CD1c-positive myeloid dendritic cell (primary cell): ENCODE results near the gene SVOPL.
"Not testable (repeated sequence)": the region's sequence is repeated elsewhere in the genome, so short reads cannot be mapped to it uniquely, and the experiment has no call there.

Experiments
- DNase-seq: peaks from one replicate; pipeline ENCODE4 v3.0.0-alpha.2; 2016; ENCODE audit errors: extremely low spot score

The SVOPL gene

DNA sequence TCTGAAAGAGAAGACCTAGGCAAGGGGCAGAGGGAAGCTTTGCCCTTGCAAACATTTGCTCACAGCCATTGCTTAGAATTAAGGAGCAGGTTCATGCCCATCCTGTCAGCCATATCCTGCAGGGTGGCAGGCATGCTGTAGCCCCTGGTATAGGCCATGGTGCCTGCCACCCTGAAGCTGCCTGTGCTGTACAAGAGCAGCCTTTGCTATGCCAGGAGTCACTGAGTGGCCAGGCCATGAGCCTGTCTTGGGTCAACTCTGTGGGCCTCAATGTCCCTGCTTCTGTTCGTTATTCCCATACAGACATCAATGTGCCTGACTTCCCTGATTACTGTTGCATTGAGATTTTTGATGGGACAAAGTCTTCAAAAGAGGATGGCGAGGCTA, 368 bp upstream of the SVOPL start:
- DNase-seq = no peak

GRCh38 chr7:138699661-138700060, 1.5 kb downstream of the SVOPL start:
- DNase-seq = no peak

GRCh38 chr7:138698281-138698680, 2.9 kb downstream of the SVOPL start:
- no peak for DNase-seq

- no peak for DNase-seq
These were observed 3.5 kb downstream of the SVOPL start for GRCh38 chr7:138697535-138698182.

DNA sequence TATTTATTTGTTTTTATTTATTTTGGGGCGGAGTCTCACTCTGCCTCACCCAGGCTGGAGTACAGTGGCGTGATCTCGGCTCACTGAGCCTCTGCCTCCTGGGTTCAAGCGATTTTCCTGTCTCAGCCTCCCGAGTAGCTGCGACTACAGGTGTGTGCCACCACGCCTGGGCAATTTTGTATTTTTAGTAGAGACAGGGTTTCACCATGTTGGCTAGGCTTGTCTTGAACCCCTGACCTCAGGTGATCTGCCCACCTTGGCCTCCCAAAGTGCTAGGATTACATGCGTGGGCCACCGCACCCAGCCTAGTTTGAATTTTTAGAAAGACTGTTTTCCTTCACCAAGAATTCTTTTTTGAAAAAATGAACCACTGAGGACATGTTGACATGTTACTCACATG, 5.4 kb downstream of the SVOPL start:
- DNase-seq = not testable (repeated sequence)

DNA sequence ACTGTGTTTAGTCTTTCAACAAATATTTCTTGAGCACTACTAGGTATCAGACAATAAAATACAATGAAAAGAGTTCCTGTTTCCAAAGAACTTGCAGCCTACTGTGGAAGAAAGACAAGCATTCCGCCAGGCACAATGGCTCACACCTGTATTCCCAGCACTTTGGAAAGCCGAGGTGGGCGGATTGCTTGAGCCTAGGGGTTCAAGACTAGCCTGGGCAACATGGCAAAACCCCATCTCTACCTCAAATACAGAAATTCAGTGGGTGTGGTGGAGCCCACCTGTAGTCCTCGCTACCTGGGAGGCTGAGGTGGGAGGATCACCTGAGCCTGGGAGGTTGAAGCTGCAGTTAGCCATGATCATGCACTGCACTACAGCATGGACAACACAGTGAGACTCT, 6.1 kb downstream of the SVOPL start:
- no peak for DNase-seq

DNA sequence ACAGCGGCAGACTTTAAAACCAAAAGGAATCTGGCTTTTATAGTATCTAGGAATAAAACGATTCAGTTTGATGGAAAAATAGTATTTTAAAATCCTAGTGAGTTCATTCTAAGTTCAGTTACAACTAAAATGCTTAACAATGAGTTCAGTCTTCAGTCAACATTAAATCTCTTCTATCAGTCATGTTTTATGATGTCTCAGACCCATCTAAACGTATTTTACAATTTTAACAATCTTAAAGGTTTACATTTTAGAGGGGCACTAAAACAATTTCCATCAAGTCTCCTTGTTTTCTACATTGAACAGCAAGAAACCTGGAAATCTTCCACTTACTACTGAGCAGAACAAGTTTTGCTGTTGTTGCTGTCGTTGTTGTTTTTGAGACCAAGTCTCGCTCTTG, 10.0 kb downstream of the SVOPL start:
- DNase-seq = no peak

GRCh38 chr7:138690495-138690894, 10.7 kb downstream of the SVOPL start:
- DNase-seq = no peak

GRCh38 chr7:138688037-138688436, 13.1 kb downstream of the SVOPL start:
- not testable (repeated sequence) for DNase-seq

DNA sequence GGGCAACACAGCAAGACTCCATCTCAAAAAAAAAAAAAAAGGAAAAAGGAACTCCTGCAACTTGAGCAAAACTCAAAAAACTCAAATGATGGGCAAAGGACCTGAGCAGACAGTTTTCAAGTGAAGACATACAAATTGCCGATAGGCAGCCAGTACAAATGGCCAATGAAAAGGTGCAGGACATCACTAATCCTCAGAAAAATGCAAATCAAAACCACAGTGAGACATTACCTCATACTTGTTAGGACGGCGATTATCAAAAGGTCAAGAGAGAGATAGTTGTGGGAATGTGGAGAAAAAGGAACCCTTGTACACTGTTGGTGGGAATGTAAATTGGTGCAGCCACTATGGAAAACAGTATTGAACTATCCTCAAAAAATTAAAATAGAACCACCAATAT, 16.8 kb downstream of the SVOPL start:
- no peak for DNase-seq

- no peak for DNase-seq
These were observed 21.4 kb downstream of the SVOPL start for GRCh38 chr7:138679793-138680192.

- no peak for DNase-seq
These were observed 30.6 kb downstream of the SVOPL start for GRCh38 chr7:138670594-138670993.

GRCh38 chr7:138669364-138669763, 31.8 kb downstream of the SVOPL start:
- no peak for DNase-seq

DNA sequence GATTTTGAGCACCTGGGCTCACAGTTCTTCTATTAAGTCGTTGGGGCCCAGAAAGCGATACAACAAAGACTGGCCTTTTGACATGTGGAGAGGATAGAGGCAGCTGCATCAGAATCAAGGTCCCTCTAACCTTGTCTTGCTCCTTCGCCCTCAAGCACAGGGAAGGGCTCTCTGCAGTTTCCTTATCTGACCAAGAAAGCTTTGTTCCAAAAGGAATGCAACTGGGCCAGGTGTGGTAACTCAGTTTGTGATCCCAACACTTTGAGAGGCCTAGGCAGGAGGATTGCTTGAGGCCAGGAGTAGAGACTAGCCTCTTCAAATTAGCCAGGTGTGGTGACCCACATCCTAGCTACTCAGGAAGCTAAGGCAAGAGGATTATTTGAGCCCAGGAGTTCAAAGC, 32.2 kb downstream of the SVOPL start:
- DNase-seq = no peak

GRCh38 chr7:138668229-138668596, 32.9 kb downstream of the SVOPL start:
- DNase-seq = no peak

DNA sequence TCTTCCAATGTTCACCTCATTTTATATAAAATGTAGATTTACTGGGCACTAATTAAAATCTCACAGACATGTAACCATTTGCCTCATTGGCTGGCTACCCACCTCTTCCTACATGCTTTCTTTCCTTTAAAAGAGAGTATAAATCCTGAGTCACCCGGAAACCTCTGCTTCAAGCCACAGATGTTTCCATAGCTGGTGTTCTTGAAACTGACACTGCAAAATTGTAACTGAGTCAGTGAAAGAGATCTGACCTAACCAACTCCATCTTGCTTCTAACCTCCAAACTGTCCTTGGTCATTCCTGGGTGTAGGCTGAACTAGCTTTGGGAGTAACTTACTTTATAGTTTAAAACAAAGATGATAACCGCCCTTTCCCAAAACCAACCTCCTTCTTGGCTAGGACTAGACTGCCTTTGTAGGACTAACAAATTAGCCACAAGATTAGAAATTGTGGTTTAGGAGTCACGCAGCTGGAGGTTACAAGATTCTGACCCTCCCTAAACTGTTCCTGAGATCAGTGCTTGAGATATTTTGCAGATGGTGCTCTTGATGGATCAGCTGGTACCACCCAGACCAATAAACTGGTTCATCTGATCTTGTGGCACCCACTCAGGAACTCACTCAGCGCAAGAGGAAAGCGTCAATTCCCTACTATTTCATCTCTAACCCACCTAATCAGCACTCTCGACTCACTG, 33.5 kb downstream of the SVOPL start:
- no peak for DNase-seq

- DNase-seq = no peak
These were observed 34.8 kb downstream of the SVOPL start for GRCh38 chr7:138666385-138666784.

DNA sequence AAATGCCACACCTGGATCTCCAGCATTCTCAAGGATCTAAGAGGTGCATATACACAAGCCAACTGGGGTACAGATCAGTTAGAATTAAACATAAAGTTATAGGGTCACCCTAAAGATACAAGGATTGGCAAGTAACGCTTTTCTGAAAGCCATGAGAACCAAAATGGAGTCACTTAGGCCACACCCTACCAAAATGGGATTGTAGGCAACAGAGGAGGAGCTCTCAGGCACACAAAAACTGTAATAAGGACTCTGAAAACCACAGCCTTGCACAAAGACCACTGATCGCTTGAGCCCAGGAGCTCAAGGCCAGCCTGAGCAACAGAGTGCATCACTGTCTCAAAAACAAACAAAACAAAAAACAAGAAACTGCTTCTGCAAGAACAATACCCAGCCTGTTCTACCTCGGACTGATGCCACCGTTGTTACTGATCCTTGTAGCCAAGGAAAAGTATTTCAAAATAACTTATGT, 35.5 kb downstream of the SVOPL start:
- no peak for DNase-seq

DNA sequence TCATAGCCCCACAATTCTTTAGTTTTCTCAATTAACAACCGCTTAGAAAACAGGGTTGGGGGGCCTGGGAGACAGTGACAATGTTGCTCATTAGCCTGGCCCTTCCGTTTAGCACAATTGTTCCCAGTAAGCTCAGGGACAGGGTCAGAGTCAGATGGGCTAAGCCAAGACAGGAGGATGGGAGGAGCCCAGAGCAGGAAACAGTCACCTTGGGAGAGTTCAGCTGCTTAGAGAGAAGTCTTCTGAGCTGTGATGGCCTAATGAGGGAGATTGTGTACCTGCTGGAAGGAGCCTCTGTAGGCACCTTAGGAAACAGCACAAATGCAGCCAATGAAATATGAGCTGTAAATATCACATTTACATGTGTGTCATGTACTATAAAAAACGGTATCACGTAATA, 35.9 kb downstream of the SVOPL start:
- no peak for DNase-seq

GRCh38 chr7:138663725-138664710, 37.1 kb downstream of the SVOPL start:
- DNase-seq = no peak

DNA sequence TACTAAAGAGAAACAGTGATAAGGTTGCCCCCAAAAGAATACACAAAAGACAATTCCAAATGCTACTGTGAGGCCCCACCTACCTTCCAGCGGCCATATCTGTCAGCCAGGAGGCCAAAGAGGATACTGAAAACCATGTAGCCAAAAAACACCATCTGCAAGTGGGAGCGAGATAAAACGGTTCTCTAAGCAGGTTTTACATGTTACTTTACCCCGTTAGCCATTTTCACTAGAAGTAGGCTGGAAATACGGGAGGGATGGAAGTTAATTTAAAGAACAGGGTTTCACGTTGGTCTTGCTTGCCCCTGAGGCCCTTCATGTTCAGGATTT, 38.2 kb downstream of the SVOPL start:
- DNase-seq = no peak
